HepG2 (cell line): ENCODE data around the gene RBPMS2. TPM values are rescaled to one million over a fixed set of nuclear protein-coding genes. Genes with fewer than 3 reads are reported as not detected.

Experiments used
- ARNT ChIP-seq: fragments of 450-650 bp; IDR thresholded peaks from 2 replicates; pipeline ENCODE4 v1.6.1; 2017
- FOSL2 ChIP-seq: sonication (generic); formaldehyde crosslinking; IDR thresholded peaks from 2 replicates; pipeline ENCODE4 v1.4.0; 2020; ENCODE audit warnings: missing genetic modification reagents
- FOXA3 ChIP-seq: IDR thresholded peaks from 2 replicates; pipeline ENCODE4 v1.6.1; 2016; ENCODE audit warnings: missing genetic modification reagents, missing compliant biosample characterization
- GLI4 ChIP-seq: sonication (generic); formaldehyde crosslinking; IDR thresholded peaks from 2 replicates; pipeline ENCODE4 v1.5.1; 2020; ENCODE audit warnings: missing genetic modification reagents, mild to moderate bottlenecking, moderate library complexity, borderline replicate concordance
- GTF2F1 ChIP-seq: fragments of 150-350 bp; IDR thresholded peaks from 2 replicates; pipeline ENCODE4 v1.6.1; 2014; ENCODE audit warnings: low read length
- RERE ChIP-seq: IDR thresholded peaks from 2 replicates; pipeline ENCODE4 v1.6.1; 2016; ENCODE audit warnings: low read depth, missing genetic modification reagents, missing compliant biosample characterization
- SALL1 ChIP-seq: sonication (generic); formaldehyde crosslinking; IDR thresholded peaks from 2 replicates; pipeline ENCODE4 v1.8.0; 2022; ENCODE audit warnings: mild to moderate bottlenecking, missing genetic modification reagents
- SP1 ChIP-seq, 2 experiments: fragments of 450-650 bp in 1 of 2; sonication (generic) in 1 of 2; formaldehyde crosslinking in 1 of 2; IDR thresholded peaks; 2 replicates each; pipeline versions ENCODE4 v1.4.0 to v1.6.1; 2016 to 2020; ENCODE audit warnings: missing genetic modification reagents in 1 of 2
- SSRP1 ChIP-seq: IDR thresholded peaks from 2 replicates; pipeline ENCODE4 v1.6.1; 2016; ENCODE audit warnings: control low read depth
- TCF12 ChIP-seq, 2 experiments: fragments of 450-650 bp in 1 of 2; sonication (generic) in 1 of 2; formaldehyde crosslinking in 1 of 2; IDR thresholded peaks; 2 replicates each; pipeline versions ENCODE4 v1.6.1 to v1.8.0; 2017 to 2022; ENCODE audit warnings: antibody characterized with exemption in 1 of 2, mild to moderate bottlenecking in 1 of 2, missing genetic modification reagents in 1 of 2, moderate library complexity in 1 of 2
- ZIK1 ChIP-seq: sonication (generic); formaldehyde crosslinking; IDR thresholded peaks from 2 replicates; pipeline ENCODE4 v1.5.0; 2020; ENCODE audit warnings: mild to moderate bottlenecking, low read depth, missing genetic modification reagents, borderline replicate concordance
- ZMYM2 ChIP-seq: sonication (generic); formaldehyde crosslinking; IDR thresholded peaks from 2 replicates; pipeline ENCODE4 v1.8.0; 2022; ENCODE audit warnings: mild to moderate bottlenecking, missing genetic modification reagents
- ZNF431 ChIP-seq: sonication (generic); formaldehyde crosslinking; IDR thresholded peaks from 2 replicates; pipeline ENCODE4 v1.9.0; 2022; ENCODE audit warnings: missing genetic modification reagents, low read depth, mild to moderate bottlenecking, borderline replicate concordance
- ZNF710 ChIP-seq: sonication (generic); formaldehyde crosslinking; IDR thresholded peaks from 2 replicates; pipeline ENCODE4 v1.5.0; 2020; ENCODE audit warnings: mild to moderate bottlenecking, missing genetic modification reagents, borderline replicate concordance
- polyA plus RNA-seq, 8 experiments: library from polyadenylated mRNA; depleted of rRNA in 3 of 8; stranded (reverse) in 7 of 8; unstranded in 1 of 8; fragments of >200 nt; fragmentation: Illumina TruSeq in 4 of 8; extraction: Trizol in 4 of 8; gene quantifications; 2 replicates each; pipeline versions ENCODE4 v1.2.1 to v1.2.3, GENCODE V29; 2011 to 2016; ENCODE audit warnings: low read depth in 4 of 8, missing spikeins in 1 of 8, mixed read lengths in 1 of 8; ENCODE audit not compliant: insufficient read depth in 1 of 8
- total RNA-seq, 5 experiments: library from RNA; depleted of rRNA; stranded (reverse); fragments of >200 nt; fragmentation: Illumina TruSeq; extraction: Trizol; gene quantifications; 2 replicates each; pipeline ENCODE4 v1.2.3, GENCODE V29; 2016; ENCODE audit warnings: low read depth in 1 of 5
- TF ChIP-seq, protein P1 (sequence below), 2 experiments: sonication (generic) in 1 of 2; formaldehyde crosslinking in 1 of 2; IDR thresholded peaks; 2 replicates each; pipeline versions ENCODE4 v1.6.1 to v1.9.0; 2014 to 2022; ENCODE audit warnings: antibody characterized with exemption in 1 of 2, borderline replicate concordance in 1 of 2, inconsistent platforms in 1 of 2, low read depth in 1 of 2, missing genetic modification reagents in 1 of 2
- TF ChIP-seq, protein P2 (sequence below): sonication (generic); formaldehyde crosslinking; IDR thresholded peaks from 2 replicates; pipeline ENCODE4 v1.5.0; 2020; ENCODE audit warnings: mild to moderate bottlenecking, low read depth, missing genetic modification reagents, borderline replicate concordance

RBPMS2 gene
- total and polyA plus RNA-seq, 2 of the 13 experiments (the other 11 are each of a cell fraction or from before 2014, with no cell fraction given): 0.08 TPM; not detected in 1

GRCh38 chr15:64703632-64703959 lies 71.8 kb downstream of the RBPMS2 start (continued):
- 0 out of 2 replicates have a peak, but pooled peaks have one; percentile 7 for TF ChIP-seq ZNF431
- no peak for TF ChIP-seq FOXA3 (CRISPR knock-in tag)
- no peak for TF ChIP-seq TCF12 (IDR thresholded peaks at IDR 0.05)
- TF ChIP-seq TCF12 (CRISPR knock-in tag; IDR thresholded peaks at IDR 0.05): 0 out of 2 replicates have a peak, but pooled peaks have one; percentile 3
- no peak for TF ChIP-seq FOSL2 (CRISPR knock-in tag)
- TF ChIP-seq, protein P1, sequence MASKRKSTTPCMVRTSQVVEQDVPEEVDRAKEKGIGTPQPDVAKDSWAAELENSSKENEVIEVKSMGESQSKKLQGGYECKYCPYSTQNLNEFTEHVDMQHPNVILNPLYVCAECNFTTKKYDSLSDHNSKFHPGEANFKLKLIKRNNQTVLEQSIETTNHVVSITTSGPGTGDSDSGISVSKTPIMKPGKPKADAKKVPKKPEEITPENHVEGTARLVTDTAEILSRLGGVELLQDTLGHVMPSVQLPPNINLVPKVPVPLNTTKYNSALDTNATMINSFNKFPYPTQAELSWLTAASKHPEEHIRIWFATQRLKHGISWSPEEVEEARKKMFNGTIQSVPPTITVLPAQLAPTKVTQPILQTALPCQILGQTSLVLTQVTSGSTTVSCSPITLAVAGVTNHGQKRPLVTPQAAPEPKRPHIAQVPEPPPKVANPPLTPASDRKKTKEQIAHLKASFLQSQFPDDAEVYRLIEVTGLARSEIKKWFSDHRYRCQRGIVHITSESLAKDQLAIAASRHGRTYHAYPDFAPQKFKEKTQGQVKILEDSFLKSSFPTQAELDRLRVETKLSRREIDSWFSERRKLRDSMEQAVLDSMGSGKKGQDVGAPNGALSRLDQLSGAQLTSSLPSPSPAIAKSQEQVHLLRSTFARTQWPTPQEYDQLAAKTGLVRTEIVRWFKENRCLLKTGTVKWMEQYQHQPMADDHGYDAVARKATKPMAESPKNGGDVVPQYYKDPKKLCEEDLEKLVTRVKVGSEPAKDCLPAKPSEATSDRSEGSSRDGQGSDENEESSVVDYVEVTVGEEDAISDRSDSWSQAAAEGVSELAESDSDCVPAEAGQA (IDR thresholded peaks at IDR 0.05; ENCODE audit: low read depth): no peak
- TF ChIP-seq, protein P1 (CRISPR knock-in tag; IDR thresholded peaks at IDR 0.05; ENCODE audit: borderline replicate concordance): no peak
- no peak for TF ChIP-seq SSRP1 (CRISPR knock-in tag)
- no peak for TF ChIP-seq SP1 (IDR thresholded peaks at IDR 0.05)
- TF ChIP-seq SP1 (CRISPR knock-in tag; IDR thresholded peaks at IDR 0.05): no peak
- TF ChIP-seq, protein P2, sequence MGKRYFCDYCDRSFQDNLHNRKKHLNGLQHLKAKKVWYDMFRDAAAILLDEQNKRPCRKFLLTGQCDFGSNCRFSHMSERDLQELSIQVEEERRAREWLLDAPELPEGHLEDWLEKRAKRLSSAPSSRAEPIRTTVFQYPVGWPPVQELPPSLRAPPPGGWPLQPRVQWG (CRISPR knock-in tag): no peak
- 0 out of 2 replicates have a peak, but pooled peaks have one; percentile 8 for TF ChIP-seq GLI4 (CRISPR knock-in tag)
- no peak for TF ChIP-seq RERE (CRISPR knock-in tag)
- TF ChIP-seq ZIK1: no peak
- TF ChIP-seq ARNT: no peak
- TF ChIP-seq ZMYM2 (CRISPR knock-in tag): no peak
- TF ChIP-seq GTF2F1: no peak
- TF ChIP-seq ZNF710 (CRISPR knock-in tag): 0 out of 2 replicates have a peak, but pooled peaks have one; percentile 2
- peak; percentile 5; the same call in 1 of the 2 replicates for TF ChIP-seq SALL1 (CRISPR knock-in tag)
